Sciatic nerve (tissue), 2 donors: ENCODE results near the gene PRSS21. TPM values are rescaled to one million over a fixed set of nuclear protein-coding genes. Genes with fewer than 3 reads are reported as not detected.

Experiments used
- ATAC-seq: fragments of 200-7000 bp; cut with Tn5 transposase; one replicate; pipeline ENCODE4 v1.9.1; 2020; ENCODE audit warnings: mild to moderate bottlenecking, moderate library complexity
- DNase-seq: peaks from one replicate; pipeline ENCODE4 v3.0.0-alpha.2; 2020; ENCODE audit warnings: low spot score
- intact Hi-C: fragments of 100-400 bp; cut with DNase I; formaldehyde crosslinking; loops from one replicate; pipeline ENCODE4 v1.14.2; 2022
- total RNA-seq: library from RNA; stranded (reverse); fragmentation: NEBNext Ultra II Directional; extraction: Animal tissue kit (Norgen Biotek cat#: 25700); gene quantifications from one replicate; pipeline ENCODE4 v1.2.1, GENCODE V29; 2021
- donor health status: DM: no; HTN: no; CAD: no.
- donor health status: DM: no; HTN: no; CAD: no.

The PRSS21 gene
- total RNA-seq, 1 donor from 2014 or later, result 0.40 TPM

DNA sequence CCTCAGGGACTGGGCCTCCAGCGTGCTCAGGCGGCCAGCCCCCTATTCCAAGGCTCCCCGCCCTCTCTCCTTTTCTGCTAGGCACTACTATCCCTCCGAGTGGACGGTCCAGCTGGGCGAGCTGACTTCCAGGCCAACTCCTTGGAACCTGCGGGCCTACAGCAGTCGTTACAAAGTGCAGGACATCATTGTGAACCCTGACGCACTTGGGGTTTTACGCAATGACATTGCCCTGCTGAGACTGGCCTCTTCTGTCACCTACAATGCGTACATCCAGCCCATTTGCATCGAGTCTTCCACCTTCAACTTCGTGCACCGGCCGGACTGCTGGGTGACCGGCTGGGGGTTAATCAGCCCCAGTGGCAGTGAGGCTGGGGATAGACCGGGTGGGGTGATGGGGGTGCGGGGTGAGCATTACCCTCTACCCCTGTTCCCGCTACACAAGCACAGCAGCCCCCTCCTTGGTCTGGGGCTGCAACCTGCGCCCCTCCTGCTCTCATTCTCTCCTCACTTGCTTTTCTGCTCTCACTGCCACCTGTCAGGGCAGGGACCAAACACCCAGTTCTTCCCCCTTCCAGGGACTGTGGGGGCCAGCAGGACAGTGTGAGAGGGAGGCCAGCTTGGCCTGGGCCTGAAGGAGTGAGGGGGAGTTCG lies 17.7 kb upstream of the PRSS21 start:
- DNase-seq (no peak), ATAC-seq (no peak)
- intact Hi-C loops, result no loop called here

- ATAC-seq, result no peak
- DNase-seq, result no peak
Measured at GRCh38 chr16:2799859-2800226, 17.2 kb upstream of the PRSS21 start.

GRCh38 chr16:2803545-2804195 lies 13.4 kb upstream of the PRSS21 start:
- intact Hi-C loops, result no loop called here
- ATAC-seq, result no peak
- DNase-seq, result no peak

More at GRCh38 chr16:2799859-2800226, 17.2 kb upstream of the PRSS21 start:
- intact Hi-C loops, result no loop called here

GRCh38 chr16:2804728-2805127 lies 12.3 kb upstream of the PRSS21 start:
- intact Hi-C loops, result no loop called here
- ATAC-seq (no peak), DNase-seq (no peak)

- ATAC-seq, result no peak
- DNase-seq, result no peak
- intact Hi-C loops, result no loop called here
Measured at GRCh38 chr16:2806286-2806685, 10.8 kb upstream of the PRSS21 start.

DNA sequence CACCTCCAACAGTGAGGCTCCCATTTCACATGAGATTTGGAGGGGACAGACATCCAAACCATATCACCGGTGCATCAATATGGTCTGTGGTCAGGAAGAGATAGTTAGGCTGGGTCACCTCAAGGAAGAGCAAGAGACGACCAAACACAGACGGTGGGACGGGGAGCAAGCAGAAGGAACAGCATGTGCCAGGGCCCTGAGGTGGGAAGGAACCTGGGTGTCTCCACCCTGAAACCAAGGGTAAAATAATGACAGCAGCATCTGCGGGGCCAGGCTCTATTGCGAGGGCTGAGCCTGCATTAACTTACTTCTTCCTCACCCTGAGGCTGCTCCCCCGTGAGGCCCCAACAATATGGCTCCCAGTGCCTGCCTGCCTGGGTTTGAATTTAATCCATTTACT lies 8.9 kb upstream of the PRSS21 start:
- ATAC-seq (no peak), DNase-seq (no peak)
- intact Hi-C loops, result no loop called here

GRCh38 chr16:2809149-2809760 lies 7.8 kb upstream of the PRSS21 start:
- ATAC-seq, result no peak
- intact Hi-C loops, result no loop called here

GRCh38 chr16:2810651-2811050 lies 6.4 kb upstream of the PRSS21 start:
- ATAC-seq (no peak), DNase-seq (peak; percentile 15)
- intact Hi-C loops, result no loop called here

More at GRCh38 chr16:2809149-2809760, 7.8 kb upstream of the PRSS21 start:
- no peak for DNase-seq

- ATAC-seq, result no peak
- DNase-seq, result peak; percentile 32
- intact Hi-C loops, result no loop called here
Measured at GRCh38 chr16:2811703-2812471, 5.2 kb upstream of the PRSS21 start.

GRCh38 chr16:2813771-2814221 lies 3.2 kb upstream of the PRSS21 start:
- ATAC-seq, result no peak
- intact Hi-C loops, result no loop called here
- DNase-seq, result peak; percentile 35

DNA sequence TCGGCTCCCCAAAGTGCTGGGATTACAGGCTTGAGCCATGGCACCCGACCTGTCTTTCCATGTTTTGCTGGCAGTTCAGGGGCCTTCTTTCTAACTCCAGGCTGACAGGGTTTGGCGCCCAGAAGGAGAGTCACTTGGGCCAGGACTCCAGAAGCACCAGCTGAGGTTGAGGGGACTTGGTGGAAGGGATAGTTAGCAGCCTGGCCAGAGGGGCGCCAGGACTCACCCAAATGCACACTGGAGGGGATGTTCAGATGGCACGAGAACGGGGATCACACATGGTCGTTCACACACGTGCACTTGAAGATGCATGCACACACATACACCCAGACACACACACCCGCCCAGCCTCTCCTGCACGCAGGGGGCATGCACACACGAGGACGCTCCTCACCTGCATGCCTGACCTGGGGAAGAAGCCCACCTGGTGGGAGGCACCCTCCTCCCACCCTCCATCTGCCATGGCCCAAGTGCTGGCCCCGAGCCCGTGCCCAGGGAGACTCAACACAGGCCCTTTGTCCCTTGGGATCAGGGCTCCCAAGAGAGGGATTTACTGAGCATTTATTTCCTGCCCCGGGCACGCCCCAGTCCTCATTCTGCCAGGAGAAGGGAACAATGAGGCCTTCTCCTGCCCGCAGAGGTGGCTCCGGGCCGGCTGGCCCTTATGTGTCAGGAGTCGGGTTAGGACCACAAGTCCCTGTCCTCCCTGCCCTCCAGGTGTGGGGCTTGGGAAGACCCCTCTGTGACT lies 2.3 kb upstream of the PRSS21 start:
- intact Hi-C loops, result no loop called here
- ATAC-seq (no peak), DNase-seq (peak; percentile 38)

GRCh38 chr16:2815299-2815771 lies 1.7 kb upstream of the PRSS21 start:
- intact Hi-C loops, result no loop called here
- DNase-seq (peak; percentile 48), ATAC-seq (no peak)

DNA sequence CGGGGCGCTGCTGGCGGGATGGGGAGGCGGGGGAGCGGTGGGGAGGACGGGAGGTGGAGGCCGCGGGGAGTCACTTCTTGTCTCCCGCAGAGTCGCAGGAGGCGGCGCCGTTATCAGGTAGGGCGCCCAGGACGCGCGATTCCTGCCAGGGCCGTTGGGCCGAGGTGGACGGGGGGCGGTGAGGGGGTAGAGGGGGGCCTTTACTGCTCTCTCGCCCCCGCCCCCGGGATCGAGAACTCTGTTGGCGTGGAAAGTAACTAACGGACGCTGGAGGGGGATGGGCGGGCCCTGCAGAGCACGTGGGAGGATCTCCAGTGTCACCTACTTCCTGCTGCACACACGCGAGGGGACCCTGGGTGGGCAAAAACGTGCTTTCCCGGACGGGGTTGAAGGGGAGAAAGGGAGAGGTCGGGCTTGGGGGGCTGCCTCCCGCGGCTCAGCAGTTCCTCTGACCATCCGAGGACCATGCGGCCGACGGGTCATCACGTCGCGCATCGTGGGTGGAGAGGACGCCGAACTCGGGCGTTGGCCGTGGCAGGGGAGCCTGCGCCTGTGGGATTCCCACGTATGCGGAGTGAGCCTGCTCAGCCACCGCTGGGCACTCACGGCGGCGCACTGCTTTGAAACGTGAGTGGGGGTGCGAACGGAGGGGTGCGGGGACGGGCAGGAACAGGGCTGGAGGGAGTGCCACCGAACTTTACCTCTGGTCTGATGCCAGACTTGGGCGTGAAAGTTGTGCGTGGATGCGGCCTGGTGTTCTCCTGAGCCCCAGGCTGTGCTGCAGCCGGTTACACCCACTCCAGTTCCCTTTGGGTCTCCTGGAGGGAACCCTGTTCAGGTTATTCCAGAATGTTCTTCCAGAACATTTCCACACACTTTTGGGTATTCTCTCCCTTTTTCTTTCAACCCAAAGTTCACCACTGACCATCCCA lies 569 bp downstream of the PRSS21 start:
- intact Hi-C loops, result no loop called here
- DNase-seq, result peak; percentile 55
- no peak for ATAC-seq

GRCh38 chr16:2818272-2818876 lies 1.3 kb downstream of the PRSS21 start:
- no peak for ATAC-seq
- DNase-seq, result peak; percentile 45
- intact Hi-C loops, result no loop called here

- peak; percentile 44 for DNase-seq
- intact Hi-C loops, result no loop called here
- no peak for ATAC-seq
Measured at GRCh38 chr16:2819179-2819938, 2.3 kb downstream of the PRSS21 start.

DNA sequence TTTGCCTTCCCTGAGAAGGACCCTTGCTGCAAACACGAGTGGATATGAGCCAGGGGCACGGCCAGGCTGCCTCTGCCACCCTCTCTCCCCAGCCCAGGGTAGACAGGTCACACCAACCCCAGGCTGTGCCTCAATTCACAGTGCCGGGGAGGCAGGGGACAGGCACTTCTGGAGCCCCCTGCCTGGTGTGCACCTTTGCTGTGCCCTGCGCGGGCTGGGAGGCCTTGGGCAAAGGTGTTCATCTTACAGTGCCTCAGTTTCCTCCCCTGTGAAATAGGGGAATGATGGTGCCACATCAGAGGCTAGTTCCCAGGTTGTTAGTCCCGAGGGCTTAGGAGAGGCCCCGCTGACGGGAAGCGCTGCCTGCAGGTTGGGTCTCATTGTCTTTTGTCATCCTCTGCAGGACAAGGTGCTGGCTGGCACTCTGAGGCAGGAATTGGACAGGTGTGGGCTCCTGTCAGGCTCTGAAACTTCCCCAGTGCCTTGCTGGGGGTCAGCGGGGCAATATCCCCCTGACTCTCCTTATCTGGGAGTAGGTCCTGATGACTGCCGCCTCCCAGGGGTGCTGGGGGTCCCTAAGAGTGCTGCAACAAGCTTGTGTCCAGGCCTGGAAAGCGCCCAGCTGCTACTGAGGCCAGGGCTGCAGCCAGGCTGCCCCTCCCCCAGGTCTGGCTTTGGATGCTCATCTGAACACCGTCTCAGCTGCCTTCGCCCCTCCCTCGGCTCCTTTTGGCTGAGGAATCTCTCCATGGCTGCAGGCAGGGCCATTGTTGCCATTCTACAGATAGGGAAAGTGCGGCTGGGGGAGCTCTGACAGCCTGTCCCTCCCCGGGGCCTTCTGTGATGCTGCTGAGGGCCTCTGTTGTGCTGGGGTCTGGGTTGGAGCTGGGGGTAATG lies 3.1 kb downstream of the PRSS21 start:
- DNase-seq, result peak; percentile 37
- intact Hi-C loops, result no loop called here
- no peak for ATAC-seq
